Stimulated activated CD8-positive, alpha-beta memory T cell treated with anti-CD3 and anti-CD28 coated beads, Interleukin-15, amount 100 ng/mL, for 24 hours (primary cell): Measurements from ENCODE around the gene TRMT112.

Experiments
- DNase-seq: peaks from one replicate; pipeline ENCODE4 v3.0.0-alpha.2; 2020; ENCODE audit warnings: low read depth

The TRMT112 gene

GRCh38 chr11:64317325-64317960 lies at the start of gene TRMT112:
TRMT112 (minus strand) TSS chr11:64317559; CDS start chr11:64317526, 33 bp downstream.
- peak; percentile 85 for DNase-seq

GRCh38 chr11:64366751-64367150 lies 49.4 kb upstream of the TRMT112 start:
- DNase-seq: no peak

- no peak for DNase-seq
Observed at GRCh38 chr11:64364911-64365310, 47.6 kb upstream of the TRMT112 start.

GRCh38 chr11:64364435-64364834 lies 47.1 kb upstream of the TRMT112 start:
- no peak for DNase-seq

- DNase-seq: no peak
Observed at GRCh38 chr11:64362339-64362738, 45.0 kb upstream of the TRMT112 start.

GRCh38 chr11:64361659-64362058 lies 44.3 kb upstream of the TRMT112 start:
- DNase-seq: no peak

GRCh38 chr11:64360448-64360921 lies 43.1 kb upstream of the TRMT112 start:
- DNase-seq: no peak

GRCh38 chr11:64359712-64360445 lies 42.5 kb upstream of the TRMT112 start:
- DNase-seq: no peak

GRCh38 chr11:64358907-64359711 lies 41.8 kb upstream of the TRMT112 start, which contains the start of gene RPS6KA4:
RPS6KA4 (plus strand) TSS chr11:64359162; CDS start chr11:64359236, 74 bp downstream.
- DNase-seq: no peak

- no peak for DNase-seq
Observed at GRCh38 chr11:64358536-64358906, 41.2 kb upstream of the TRMT112 start.

- DNase-seq: no peak
Observed at GRCh38 chr11:64357904-64358535, 40.7 kb upstream of the TRMT112 start.

GRCh38 chr11:64357446-64357845 lies 40.1 kb upstream of the TRMT112 start:
- no peak for DNase-seq

- no peak for DNase-seq
Observed at GRCh38 chr11:64356498-64357411, 39.4 kb upstream of the TRMT112 start.

- DNase-seq: no peak
Observed at GRCh38 chr11:64355078-64355940, 38.0 kb upstream of the TRMT112 start.

GRCh38 chr11:64353715-64354506 lies 36.6 kb upstream of the TRMT112 start:
- DNase-seq: no peak

GRCh38 chr11:64352995-64353714 lies 35.8 kb upstream of the TRMT112 start:
- no peak for DNase-seq

- DNase-seq: no peak
Observed at GRCh38 chr11:64352099-64352994, 35.0 kb upstream of the TRMT112 start.
